K562 treated with DMSO at 1 percent for 4 hours (cell line): Measurements from ENCODE around the gene PES1. TPM values are rescaled to one million over a fixed set of nuclear protein-coding genes. Genes with fewer than 3 reads are reported as not detected.

Source experiments
- total RNA-seq: library from RNA; unstranded; fragments of 300-600 nt; gene quantifications from 2 replicates; pipeline ENCODE4 v1.2.3, GENCODE V29; 2022; ENCODE audit not compliant: insufficient read depth

Gene PES1
- 37.5 and 40.5 TPM in 2 replicates for total RNA-seq

DNA sequence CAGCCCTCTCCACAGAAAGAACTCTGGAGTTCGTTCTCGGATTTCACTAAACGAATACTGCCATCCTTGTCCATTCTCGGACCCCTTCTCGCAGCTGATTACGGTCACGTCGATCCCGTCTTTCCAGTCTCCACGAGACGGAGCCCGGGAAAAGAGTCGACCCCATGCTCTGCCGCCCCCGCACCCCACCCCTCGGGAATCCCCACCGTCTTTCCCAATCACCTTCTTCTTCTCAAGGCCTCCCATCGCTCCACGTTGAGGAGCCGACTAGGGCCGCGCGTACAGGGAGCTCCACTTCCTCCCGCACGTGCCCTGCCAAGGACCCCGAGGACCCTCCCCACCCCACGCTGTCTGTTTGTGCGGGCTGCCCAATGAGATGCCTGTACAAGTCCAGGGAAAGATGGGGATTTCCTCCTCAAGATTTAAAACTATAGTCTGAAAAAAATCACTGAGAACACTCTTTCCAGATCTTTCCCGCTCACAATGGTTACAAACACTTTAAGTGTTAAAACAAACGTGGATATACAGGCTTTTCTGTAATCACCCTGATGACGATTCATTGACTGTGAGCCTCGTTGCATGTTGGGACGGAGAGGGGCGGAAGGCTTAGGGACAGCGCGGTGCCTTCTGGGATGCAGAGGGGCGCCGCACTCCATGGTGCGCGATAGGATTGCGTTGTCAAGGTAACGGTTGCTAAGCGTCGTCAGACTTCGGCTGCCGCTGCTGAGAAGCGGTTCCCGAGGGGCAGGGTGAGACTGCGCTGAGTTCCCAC lies at the start of gene PES1:
Gene PES1 (minus strand): TSS at position 323 of the 772 bp plus-strand sequence. CDS start 77 bp downstream, at position 246.

DNA sequence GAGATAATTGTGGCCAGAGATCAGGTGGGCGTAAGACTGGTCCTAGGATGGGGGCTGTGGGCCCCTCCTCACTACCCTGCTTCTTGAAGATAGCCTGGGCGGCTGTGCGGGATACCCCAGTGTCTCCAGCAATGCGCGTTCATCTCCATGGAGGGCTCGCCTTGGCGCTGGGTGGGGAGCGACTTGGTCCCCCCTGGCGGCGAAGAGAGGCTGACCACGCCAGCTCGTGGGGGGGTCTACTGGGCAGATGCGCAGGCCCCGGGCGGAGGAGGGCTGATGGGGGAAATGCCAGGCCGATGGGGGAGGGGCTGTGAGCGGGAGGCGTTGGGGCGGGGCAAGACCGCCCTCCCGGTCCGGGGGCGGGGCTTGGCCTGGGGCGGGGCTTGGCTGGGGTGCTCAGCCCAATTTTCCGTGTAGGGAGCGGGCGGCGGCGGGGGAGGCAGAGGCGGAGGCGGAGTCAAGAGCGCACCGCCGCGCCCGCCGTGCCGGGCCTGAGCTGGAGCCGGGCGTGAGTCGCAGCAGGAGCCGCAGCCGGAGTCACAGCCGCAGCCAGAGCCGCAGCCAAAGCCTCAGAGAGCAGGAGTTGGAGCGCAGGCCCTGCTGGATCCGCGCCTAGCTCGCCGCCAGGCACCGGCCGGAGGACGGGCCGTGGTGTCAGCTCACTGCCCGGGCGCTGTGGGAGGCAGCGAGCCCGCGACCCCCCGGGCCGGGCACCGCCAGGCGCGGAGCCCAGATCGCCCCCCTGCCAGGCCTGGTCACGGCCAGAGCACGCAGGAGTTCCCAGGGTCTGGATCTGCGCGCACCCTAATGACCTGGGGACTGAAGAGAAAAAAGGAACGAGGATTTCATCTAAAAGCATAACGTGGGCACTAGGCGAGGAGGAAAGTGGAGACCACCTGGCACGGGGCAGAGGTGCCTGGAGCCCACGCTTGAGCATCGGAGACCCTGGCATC lies 43.8 kb upstream of the PES1 start, which contains the start of gene SLC35E4:
Gene SLC35E4 (plus strand): TSS at position 509 of the 953 bp plus-strand sequence. CDS start 670 bp downstream, outside the sequence.

DNA sequence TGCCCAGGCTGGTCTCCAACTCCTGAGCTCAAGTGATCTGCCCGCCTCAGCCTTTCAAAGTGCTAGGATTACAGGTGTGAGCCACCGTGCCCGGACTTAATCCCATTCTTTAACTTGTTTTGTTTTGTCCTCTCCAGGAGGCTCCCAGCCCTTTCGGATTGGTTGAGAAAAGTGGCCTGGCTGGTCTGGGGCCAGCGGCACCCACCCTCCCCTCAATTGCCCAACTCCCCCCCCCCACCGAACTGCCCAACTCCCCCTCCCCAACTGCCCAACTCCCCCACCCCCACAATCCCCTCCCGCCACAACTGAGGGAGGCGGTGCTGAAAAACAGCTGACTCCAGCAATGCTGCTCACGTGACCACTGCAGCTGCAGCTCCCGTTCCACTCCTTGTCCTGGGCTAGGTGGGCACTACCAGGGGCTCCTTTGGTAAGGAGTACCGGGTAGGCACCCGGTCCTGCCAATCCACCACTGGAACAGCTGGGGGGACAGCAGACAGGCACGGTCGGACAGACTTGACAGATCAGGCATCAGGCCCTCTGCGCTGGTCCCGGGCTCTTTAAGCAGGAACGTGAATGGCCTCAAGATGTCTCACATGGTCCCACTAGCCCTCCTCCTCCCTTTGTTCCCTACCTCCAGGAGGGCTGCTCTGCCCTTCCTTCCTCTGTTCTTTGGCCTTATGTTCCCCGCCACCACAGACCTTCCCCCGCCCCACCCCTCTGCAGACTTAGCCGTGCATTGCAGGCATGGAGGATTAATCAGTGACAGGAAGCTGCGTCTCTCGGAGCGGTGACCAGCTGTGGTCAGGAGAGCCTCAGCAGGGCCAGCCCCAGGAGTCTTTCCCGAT lies 15.0 kb upstream of the PES1 start, which contains the start of gene TCN2:
Gene TCN2 (plus strand): TSS at position 720 of the 845 bp plus-strand sequence. CDS start 158 bp downstream, outside the sequence.

DNA sequence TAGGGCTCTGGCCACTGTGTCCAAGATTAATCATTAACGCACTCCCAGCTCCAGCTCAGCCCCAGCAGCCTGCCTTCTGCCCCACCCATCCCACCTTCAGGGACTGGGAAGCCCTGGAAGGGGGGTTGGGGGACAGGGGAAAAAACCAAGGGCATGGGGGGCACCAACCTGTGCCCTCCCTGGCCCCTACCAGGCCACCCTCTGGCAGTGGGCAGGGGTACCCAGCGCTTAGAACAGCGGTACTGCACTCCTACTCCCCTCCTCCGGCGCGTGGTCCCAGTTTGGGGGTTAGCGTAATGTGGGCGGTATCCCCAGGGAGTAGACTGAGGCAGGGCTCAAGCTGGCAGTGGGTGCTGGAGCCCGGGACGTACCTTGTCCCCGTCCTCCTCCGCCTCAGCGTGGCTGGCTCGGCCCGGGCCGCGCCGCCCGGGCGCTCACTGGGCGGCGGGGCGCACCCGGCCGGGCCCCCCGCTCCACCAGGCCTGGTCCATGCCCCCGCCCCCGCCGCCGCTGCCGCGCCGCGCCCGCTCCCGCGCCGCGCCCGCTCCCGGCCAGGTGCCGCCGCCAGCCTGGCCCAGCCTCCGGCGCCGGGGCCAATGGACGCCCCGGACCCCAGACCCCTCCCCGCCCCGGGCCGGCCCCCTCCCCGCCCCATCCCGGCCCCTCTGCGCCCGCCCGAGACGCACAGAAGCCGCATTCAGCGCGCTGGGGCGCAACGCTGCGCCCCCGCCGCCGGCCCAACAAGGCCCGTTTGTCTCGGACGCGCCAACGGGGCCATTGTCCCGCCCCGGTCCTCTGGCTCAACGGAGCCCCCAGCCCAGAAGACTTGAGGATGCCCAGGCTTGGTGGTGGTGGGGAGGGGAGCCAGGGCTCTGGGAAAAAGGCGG lies 17.4 kb downstream of the PES1 start, which contains the start of gene GAL3ST1:
Gene GAL3ST1 (minus strand): TSS at position 571 of the 887 bp plus-strand sequence. CDS start 17,273 bp downstream, outside the sequence.

DNA sequence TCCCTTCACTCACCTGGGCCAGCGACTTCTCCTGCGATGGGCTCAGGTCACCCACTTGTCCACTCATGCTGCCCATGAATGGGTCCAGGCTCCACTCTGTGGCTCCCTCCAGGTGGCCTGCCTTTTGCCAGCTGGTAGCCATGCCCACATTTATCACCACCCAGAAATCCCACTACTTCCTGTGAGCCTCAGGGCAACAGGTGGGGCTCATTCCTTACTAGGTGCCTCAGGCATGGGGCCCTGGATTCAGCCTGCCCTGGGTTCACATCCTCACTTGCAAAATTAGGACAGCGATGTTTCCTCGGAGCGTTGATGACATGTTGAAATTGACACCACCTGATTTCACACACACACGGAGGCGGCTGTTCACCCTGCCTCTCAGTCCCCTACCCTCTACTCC lies 45.1 kb downstream of the PES1 start, which contains the start of gene SEC14L6:
Gene SEC14L6 (minus strand): TSS at position 126 of the 400 bp plus-strand sequence. CDS start 59 bp downstream, at position 67.

Other genes with a start within 250 kb of the PES1 start
- gene SF3A1, start 235.0 kb downstream of the PES1 start, total RNA-seq: 48.0 and 54.1 TPM in 2 replicates
- gene CCDC157, start 234.9 kb downstream of the PES1 start, total RNA-seq: 3.6 and 4.1 TPM in 2 replicates
- gene RNF215, start 204.5 kb downstream of the PES1 start, total RNA-seq: 2.5 and 5.4 TPM in 2 replicates
- gene SEC14L2, start 194.9 kb downstream of the PES1 start, total RNA-seq: 0.21 TPM in 1 of 2 replicates, not detected in the other
- gene MTFP1, start 166.1 kb downstream of the PES1 start, total RNA-seq: 30.3 and 32.4 TPM in 2 replicates
- not detected in 2 replicates for gene SEC14L3, start 119.9 kb downstream of the PES1 start, total RNA-seq
- not detected in 2 replicates for gene SEC14L4, start 86.2 kb downstream of the PES1 start, total RNA-seq
- gene SEC14L6, start 45.2 kb downstream of the PES1 start, total RNA-seq: 0.22 and 0.35 TPM in 2 replicates
- gene GAL3ST1, start 17.2 kb downstream of the PES1 start, total RNA-seq: 4.2 and 6.0 TPM in 2 replicates
- 4.8 and 4.9 TPM in 2 replicates for gene TCN2, start 15.3 kb upstream of the PES1 start, total RNA-seq
- 2.2 and 3.1 TPM in 2 replicates for gene SLC35E4, start 43.9 kb upstream of the PES1 start, total RNA-seq
- gene DUSP18, start 76.0 kb upstream of the PES1 start, total RNA-seq: 1.5 and 1.9 TPM in 2 replicates
- gene OSBP2, start 103.0 kb upstream of the PES1 start, total RNA-seq: 15.2 and 16.8 TPM in 2 replicates